Stimulated activated CD4-positive, alpha-beta T cell treated with anti-CD3 and anti-CD28 coated beads, Interleukin-4, amount 100 ng/mL, for 24 hours (primary cell): ENCODE results near the gene DLG1.
"Not testable (repeated sequence)": the region's sequence is repeated elsewhere in the genome, so short reads cannot be mapped to it uniquely, and the experiment has no call there.

Experiments
- DNase-seq: peaks from one replicate; pipeline ENCODE4 v3.0.0-alpha.2; 2020

DLG1 gene

DNA sequence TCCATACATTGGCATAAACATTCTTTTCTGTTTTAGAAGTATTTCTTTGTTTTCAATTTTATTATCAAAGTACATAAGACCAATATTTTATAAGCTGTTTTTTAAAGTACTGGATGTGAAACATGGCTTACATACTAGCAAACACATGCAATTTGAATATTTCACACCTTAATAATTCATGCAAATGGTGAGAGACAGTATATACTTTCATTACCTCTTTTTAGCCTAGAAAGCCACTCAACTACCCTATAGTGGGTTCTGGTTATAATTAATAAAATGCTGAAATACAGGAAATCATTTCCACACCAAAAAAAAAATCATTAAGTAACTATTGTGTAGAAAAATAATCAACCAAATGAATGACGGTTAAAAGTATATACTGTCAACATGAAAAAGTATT is 230.3 kb downstream of the DLG1 start:
- DNase-seq = no peak

DNA sequence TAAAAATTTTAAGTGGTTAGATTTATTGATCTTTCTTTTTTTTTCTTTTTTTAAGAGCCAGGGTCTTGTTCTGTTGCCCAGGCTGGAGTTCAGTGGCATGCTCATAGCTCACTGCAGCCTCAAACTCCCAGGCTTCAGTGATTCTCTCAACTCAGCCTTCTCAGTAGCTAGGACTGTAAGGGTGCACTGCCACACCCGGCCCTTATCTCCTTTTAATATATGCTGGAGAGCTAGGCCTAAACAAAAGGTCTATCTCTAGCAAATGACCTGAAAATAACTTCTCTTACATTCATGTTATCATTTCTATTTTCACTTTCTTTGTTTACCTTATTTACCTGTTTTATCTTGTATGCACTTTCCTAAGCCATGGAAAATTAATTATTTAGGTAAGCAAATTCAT is 233.6 kb downstream of the DLG1 start:
- no peak for DNase-seq

DNA sequence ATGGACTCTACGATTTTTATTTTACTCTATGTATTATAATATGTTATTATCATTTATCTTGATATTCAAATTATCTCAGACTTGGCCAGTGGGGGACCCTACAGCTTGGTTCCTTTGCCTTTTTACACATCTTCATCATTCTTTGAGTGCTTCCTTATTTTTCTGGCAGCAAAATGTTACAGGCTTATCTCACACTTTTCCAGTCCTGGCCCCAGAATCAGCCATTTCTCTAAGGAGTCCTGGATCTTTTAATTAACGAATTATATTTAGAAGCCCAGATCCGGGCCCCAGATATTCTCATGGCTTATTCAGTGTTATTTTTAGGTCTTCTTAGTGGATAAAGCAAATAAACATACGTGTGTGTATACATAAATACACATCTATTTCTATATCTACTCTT is 236.0 kb downstream of the DLG1 start:
- DNase-seq = no peak

DNA sequence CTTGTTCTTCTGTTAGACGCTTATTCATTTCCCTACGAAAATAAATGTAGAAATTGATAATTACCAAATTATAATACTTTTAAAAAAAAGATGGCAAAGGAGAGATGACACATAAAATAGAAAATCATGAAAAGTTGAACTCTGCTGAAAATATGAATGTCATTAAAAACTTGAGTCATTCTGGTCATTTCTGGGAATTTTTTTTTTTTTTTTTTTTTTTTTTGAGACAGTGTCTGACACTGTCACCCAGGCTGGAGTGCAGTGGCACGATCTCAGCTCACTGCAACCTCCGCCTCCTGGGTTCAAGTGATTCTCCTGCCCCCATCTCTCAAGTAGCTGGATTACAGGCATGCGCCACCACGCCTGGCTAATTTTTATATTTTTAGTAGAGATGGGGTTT is 246.8 kb downstream of the DLG1 start:
- DNase-seq = not testable (repeated sequence)

DNA sequence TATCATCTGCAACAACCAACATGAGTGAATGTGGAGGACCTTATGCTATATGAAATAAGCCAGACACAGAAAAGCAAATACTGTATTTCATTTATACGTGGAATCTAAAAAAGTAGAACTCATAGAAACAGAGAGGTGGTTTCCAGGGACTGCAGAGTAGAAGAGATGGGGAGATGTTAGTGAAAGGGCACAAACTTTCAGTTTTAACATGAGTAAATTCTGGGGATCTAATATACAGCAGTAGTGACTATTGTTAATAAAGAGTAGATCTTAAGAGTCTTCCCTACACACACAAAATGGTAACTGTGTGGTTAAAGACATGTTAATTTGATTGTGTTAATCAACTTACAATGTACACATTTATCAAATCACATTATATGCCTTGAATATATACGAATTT is 247.9 kb downstream of the DLG1 start:
- DNase-seq = no peak

DNA sequence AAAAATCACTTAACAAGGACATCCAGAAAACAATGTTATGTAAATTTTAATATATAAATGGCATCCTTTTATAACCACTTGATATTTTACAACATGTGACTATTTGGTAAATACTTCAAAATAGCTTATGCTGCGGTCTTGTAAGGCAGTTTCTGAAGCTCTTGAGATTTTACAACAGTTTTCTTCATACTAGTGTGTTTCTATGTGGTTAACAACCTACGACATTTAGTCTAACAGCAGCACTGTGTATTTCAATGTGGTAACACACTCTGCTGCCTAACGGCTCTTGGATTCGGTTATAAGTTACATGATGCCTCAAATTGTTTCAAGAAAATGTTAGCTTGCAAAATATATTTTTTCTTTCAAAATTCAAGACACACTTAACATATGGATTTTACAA is 255.9 kb downstream of the DLG1 start:
- DNase-seq = no peak

DNA sequence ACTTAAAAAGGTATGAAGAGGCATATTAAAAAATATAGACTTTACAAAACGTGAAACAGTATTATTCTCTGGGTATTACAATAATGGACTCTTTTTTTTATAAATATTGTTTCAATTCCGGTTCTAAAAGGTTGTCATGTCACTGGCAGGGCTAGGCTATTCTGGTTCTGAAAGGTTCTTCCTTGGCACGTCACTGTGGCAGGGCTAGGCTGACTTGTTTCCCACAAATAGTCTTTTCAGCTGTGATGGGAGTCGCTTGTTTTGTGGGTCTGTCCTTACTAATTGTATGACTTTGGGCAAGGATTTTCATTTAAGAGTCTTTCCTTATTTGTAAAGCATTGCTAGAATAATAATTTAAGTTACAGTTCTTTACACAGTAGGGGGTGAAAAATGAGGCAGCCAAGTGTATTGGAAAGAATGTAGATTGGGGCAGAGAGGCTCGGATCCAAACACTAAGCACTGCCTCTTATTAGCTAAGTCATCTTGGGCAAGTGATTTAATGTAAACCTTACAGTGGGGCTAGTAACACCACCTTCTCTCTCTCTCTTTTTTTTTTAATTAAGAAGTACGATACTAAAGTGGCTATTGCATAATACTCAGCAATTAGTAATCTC is 256.4 kb downstream of the DLG1 start:
- no peak for DNase-seq

DNA sequence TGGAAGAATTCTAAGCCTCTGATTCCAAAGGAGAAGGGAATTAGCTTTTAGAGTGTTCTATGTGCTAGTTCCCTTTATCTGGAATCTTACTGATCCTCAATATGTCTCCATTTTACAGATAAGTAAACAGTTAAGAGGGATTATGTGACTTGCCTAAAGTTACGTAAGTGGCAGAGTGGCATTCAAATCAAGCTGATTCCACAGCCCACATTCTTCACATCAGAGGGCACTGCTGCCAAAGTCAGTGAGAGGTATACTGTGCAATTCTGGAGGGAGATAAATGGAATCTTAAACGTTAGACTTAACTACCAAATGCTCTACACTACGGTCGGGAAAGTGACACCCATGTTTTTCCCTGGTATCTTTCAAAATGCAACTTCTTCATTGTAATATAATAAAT is 257.8 kb downstream of the DLG1 start:
- DNase-seq = no peak

DNA sequence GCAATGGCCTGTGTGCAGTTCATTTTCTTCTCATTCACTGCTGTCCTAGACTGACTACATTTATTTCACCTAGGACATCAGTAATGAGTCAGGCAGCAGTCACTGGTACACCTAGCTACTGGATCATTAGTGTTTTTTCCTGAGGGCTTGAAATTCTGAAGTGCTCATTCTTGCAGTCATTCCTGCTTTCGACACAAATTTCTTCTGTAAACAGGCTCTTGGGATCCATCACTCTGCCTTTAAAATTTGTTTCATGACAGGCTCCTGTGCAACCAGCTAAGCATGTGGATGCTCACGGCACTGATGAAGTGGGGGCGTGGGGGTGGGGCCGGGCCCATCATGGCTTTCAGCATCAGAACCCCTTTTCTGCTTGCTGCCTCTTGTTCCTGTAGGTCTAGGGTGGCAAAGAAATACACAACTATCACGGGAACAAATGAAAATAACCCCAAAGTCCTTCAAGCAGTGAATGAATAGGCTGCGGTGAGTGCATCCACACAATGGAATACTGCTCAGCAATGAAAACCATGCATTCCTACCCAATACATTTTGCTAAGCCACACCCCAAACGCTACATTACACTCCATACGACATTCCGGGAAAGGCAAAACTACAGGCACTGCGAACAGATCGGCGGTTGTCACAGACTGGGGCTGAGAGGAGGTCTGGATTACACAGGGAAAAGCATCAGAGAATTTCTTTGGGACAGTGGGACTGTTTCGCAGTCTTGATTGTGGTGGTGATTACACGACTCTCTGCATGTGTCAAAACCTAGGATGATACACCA is 259.5 kb downstream of the DLG1 start:
- no peak for DNase-seq

DNA sequence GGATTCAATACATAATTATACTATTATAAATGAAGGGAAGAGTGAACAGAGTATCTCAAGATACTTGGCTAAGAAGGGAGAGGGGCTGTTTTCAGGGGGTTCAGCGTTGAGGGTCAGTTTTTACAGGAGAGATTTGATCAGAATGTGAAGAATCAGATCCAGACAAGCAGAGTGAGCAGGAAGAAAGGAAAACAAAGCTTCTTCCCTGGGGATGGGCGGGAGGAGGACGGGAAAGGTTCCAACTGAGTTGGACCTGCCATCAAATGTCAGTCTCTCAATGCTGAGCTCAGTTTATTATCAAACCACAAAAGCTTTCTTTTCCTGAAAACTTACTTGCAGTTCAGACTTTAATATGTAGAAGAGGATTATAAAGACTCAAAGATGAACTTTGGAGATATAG is 262.8 kb downstream of the DLG1 start:
- DNase-seq = no peak

DNA sequence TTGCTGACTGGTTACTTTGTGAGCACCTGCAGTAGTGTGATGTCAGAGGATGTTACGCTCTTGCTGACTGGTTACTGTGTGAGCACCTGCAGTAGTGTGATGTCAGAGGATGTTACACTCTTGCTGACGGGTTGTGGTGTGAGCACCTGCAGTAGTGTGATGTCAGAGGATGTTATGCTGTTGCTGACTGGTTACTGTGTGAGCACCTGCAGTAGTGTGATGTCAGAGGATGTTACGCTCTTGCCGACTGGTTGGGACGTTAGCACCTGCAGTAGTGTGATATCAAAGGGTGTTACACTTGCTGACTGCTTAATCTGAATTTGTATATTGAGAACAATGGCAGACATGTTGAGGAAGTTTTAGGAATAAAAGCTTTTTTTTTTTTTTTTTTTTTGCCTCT is 263.6 kb downstream of the DLG1 start:
- DNase-seq = not testable (repeated sequence)

DNA sequence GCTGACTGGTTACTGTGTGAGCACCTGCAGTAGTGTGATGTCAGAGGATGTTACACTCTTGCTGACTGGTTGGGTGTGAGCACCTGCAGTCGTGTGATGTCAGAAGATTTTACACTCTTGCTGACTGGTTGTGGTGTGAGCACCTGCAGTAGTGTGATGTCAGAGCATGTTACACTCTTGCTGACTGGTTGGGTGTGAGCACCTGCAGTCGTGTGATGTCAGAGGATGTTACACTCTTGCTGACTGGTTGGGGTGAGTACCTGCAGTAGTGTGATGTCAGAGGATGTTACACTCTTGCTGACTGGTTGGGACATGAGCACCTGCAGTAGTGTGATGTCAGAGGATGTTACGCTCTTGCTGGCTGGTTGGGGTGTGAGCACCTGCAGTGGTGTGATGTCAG is 264.6 kb downstream of the DLG1 start:
- DNase-seq = not testable (repeated sequence)

DNA sequence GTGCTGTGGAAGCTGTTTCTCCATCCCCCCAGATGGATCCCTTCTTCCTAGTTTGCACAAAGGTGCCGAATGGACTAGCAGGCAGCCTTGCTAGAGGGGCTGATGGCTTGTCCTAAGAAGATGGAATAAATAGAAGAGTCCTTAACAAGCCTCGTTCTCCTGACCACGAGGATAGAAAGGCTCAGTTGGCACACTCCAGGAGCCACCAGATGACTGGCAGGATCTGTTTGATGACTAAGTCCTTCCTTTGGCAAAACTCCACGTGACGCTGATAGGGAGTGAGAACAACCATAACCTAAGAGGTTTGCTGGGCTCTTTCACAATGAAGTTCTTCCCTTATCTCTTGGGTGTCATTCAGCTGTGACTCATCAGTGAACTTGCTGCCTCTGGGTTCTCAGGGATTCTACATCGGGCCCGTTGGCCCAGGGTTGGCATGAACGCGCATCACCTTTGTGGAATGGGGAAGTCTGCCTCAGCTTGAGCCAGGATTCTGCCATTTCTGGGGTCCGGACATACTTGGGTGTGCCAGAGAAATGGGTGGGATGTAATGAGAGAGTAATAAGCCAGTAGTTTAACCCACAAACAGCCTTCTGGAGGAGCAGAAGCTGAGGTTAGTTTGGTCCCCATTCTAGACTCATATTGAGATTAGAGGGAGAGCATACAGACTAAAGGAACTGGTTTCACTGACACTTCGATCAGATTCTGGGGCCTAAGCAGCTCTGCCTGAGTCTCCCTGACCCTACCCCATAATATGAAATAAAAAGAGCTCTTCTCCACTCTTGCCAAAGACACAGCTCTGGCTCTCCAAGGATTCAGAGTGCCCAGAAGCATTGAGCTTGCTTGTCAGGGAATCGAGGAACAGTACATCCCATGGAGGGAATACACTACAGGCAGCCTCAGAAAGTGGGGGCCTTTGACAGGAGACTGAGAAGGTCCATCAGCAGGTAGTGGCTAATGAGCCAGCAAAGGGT is 266.8 kb downstream of the DLG1 start:
- DNase-seq = peak; percentile 25

DNA sequence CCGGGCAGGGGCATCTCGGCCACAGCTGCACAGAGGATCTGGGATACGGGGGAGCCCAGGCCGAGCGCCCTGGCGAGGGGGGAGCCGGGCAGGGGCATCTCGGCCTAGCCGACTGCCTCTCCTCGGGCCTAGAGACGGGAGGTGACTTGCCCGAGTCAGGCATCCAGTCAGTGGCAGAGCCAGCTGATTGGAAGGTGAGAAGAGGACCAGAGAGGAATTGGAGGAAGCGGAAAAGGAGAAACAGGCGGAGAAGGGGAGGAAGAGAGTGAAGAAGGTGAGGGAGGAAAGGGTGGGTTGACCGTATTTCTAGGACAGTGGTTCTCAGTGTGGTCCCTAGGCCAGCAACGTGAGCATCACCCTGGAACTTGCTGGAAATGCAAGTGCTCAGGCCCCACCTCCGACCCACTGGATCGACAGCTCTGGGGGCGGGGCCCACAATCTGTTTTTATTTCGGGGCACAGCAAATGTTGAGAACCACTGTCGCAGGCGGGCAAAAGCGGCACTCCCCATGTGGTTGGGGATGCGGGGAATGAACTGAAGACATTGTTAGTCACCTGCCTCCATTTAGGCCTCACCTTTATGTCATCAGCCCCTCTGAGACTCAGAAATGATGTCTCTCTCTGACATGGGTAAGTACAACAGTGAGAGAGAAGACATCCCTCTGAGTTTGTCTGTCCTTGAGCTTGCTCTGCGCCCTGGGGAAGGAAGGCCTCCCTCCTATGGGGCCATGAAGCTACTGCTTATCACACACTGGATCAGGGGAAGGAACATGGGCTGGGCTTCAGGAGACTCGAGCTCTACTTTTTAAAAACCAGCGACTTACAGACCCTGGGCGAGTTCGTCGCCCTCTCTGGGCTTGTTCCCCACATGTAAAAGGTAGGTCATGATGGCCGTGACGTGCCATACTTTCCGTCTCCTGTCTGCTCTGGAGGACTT is 267.8 kb downstream of the DLG1 start:
- DNase-seq = no peak

DNA sequence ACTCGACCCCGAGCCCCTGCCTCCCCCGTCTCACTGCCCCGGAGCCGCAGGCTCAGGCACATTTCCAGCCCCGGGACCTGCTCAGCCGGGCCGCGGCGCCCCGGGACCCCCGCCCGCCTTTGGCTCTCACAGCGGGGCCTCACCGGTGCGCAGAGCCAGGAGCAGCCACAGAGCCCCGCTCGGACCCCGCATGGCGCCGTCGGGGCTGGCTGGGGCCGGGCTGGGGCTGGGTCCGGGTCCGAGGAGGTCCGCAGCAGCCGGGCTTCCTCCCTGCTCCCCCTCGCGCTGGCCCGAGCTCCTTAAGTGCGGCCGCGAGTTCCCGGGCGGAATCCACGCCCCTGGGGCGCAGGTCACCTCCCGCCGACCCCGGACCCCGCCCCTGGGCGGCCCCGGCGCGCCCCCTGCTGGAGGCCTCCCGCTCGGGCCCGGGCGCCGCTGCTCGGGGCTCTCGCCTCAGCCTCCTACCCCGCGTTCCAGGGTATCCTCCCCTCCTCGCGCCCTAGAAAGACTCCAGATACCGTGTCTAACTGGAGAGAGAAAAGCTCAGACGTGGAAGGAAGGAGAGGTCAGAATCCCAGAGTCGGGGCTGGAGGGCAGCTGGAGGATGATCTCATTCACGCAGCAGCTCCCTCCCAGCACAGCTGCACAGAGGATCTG is 268.8 kb downstream of the DLG1 start, which contains the start of gene MELTF:
Gene MELTF (minus strand): TSS at position 307 of the 657 bp plus-strand sequence. CDS start 115 bp downstream, at position 192.
- peak; percentile 65 for DNase-seq

DNA sequence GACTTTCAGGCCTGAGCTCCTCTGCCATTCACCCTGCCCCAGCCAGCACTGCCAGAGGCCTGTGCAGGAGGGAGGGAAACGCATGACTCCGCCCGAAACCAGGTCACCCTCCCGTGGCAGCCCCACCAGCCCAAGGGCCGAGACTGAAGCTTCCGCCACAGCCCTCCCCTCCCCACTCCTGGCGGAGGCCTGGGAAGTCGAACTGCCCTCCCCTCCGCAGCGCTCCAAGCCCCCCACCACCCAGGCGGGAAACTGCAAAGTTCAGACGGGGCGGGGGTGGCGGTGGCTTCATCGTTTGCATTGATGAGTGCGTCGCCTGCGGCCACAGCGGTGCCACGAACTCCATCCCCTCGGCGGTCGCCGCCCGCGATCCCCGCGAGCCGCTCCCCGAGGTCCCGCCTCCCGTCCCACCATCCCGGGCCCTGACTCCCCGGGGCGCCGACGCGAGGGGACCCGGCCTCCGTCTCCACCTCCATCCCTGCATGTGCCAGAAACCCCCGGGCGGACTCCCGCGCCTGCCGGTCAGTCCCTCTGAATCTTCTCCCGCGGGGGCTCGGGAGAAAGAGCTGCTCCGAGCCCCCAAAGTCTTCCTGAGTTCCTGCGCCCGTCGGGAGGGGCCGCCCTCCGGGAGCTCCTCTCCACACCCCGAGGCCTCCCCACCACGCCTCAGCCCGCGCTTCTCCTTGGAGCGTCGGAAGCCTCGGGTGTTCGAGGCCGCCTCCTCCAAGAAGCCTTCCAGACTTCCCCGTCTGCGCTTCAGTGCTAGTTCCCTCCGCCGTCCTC is 269.5 kb downstream of the DLG1 start:
- peak; percentile 14 for DNase-seq

DNA sequence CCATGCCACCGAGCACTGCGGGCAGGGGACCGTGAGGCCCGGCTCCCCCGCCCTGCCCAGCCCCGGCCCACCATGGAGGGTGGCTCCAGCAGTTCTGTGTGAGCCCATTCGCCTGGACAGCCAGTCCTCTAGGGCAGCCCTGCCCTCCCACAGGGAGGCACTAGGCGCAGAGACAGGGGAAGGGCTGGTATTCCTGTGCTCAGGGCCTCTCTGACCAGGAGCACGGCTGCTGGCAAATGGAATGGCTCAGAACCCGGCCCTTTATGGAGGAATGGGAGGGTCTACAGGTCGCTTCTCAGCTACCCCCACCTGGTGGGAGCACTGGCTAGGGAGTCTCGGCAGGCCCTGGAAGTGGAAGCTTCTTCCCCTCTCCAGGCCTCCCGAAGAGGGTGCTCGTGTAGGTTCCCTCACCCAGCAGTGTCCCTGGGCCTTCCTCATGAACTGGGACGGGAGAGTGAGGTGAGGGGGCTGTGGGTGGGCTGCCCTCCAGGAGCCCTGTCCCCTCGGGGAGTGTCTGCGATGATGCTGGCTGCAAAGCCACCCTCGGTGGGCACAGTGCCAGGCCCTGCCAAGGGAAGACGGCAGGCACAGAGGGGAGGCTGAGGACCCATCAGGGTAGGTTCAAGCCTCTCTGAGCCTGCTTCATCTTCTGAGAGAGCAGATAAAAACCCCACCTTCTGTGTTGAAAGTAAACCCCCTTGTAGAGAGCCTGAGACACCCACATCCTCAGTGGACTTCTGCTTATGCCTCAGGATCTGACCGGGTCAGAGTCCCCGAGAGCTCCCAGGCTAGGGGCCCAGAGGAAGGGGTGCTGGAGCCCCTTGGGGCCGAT is 270.3 kb downstream of the DLG1 start:
- no peak for DNase-seq

DNA sequence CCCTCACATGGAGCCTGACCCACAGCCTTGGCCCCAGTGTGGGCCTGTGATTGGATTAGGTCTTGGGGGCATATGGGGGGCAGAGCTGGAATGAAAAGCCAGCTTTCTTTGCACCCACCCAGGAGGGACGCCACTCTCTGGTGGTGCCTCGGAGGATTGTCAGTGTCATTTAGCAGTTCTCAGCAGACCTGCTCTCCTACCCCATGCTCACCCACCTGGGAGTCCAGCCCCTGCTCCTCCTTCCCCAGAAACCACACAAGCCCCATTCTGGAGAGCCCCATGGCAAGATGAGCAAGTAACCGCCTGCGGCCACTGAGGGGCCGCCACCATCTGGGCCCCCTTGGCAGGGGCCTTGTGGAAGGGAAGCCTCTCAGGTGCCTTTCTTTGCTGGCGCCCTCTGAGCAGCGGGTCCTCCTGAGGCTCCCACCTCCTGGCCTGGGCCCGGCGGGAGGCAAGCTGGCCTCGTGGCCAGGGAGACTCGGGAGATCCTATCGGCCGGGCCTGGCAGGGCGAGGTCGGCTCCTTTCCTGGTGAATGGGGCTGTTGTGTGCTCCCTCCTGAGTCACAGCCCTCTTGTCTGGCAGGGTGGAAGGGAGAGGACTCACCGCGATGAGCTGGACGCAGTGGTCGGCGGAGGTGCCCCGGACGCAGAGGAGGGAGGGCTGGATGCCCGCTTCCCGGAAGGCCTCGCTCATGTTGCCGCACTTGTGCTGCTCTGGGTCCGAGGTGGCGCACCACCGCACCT is 271.1 kb downstream of the DLG1 start:
- DNase-seq = no peak

DNA sequence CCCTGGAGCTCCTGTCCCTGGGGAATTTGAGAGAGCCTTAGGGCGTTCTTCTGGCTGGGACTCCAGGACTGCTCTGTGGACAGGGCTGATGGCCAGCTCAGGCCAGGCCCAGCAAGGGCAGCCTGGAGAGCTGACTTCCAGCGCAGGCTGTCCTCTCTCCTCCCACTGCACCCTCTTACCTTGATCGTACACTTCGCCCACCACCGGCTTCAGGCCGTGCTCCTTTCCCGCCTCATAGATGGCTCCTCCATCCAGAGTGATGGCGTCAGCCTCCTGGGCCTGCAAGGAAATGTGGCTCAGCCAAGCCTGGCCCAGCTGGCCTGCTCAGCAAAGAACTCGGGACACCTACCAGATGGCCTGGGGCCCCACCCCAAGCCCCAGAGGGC is 271.9 kb downstream of the DLG1 start:
- DNase-seq = no peak
